Upper lobe of right lung (tissue), 1 donor: Measurements from ENCODE around the gene ZNF573. TPM values are rescaled to one million over a fixed set of nuclear protein-coding genes. Genes with fewer than 3 reads are reported as not detected.
"Not testable (repeated sequence)": the region's sequence is repeated elsewhere in the genome, so short reads cannot be mapped to it uniquely, and the experiment has no call there.

Experiments
- ATAC-seq: fragments of 200-7000 bp; cut with Tn5 transposase; one replicate; pipeline ENCODE4 v1.9.1; 2020; ENCODE audit warnings: mild to moderate bottlenecking, moderate library complexity
- DNase-seq: peaks from one replicate; pipeline ENCODE4 v3.0.0-alpha.2; 2020
- H3K27ac ChIP-seq: fragments of 200-600 bp; one replicate; pipeline ENCODE4 v1.8.0; 2022
- H3K27me3 ChIP-seq: fragments of 200-600 bp; one replicate; pipeline ENCODE4 v1.8.0; 2022; ENCODE audit warnings: mild to moderate bottlenecking
- H3K36me3 ChIP-seq: fragments of 200-600 bp; one replicate; pipeline ENCODE4 v1.8.0; 2022
- H3K4me1 ChIP-seq: fragments of 200-600 bp; one replicate; pipeline ENCODE4 v1.8.0; 2022
- H3K4me3 ChIP-seq: fragments of 200-600 bp; one replicate; pipeline ENCODE4 v1.8.0; 2022; ENCODE audit warnings: mild to moderate bottlenecking
- H3K9me3 ChIP-seq: fragments of 200-600 bp; one replicate; pipeline ENCODE4 v1.8.0; 2022
- intact Hi-C: fragments of 100-400 bp; cut with DNase I; formaldehyde crosslinking; loops from one replicate; pipeline ENCODE4 v1.11.0; 2022
- total RNA-seq: library from RNA; stranded (reverse); fragmentation: NEBNext Ultra II Directional; extraction: Animal tissue kit (Norgen Biotek cat#: 25700); gene quantifications from one replicate; pipeline ENCODE4 v1.2.1, GENCODE V29; 2021
- TF ChIP-seq, protein P1 (sequence below): fragments of 200-600 bp; IDR thresholded peaks from one replicate; pipeline ENCODE4 v1.8.0; 2022; ENCODE audit warnings: antibody characterized with exemption
- donor health status: DM: no; HTN: yes; CAD: no; lungs with severe emphysema.

Gene ZNF573
- total RNA-seq, 1 donor from 2014 or later = 13.0 TPM

GRCh38 chr19:37803249-37803840, 24.0 kb upstream of the ZNF573 start:
- H3K27me3 ChIP-seq = no peaks in the 10 kb centered on the region
- TF ChIP-seq, protein P1, sequence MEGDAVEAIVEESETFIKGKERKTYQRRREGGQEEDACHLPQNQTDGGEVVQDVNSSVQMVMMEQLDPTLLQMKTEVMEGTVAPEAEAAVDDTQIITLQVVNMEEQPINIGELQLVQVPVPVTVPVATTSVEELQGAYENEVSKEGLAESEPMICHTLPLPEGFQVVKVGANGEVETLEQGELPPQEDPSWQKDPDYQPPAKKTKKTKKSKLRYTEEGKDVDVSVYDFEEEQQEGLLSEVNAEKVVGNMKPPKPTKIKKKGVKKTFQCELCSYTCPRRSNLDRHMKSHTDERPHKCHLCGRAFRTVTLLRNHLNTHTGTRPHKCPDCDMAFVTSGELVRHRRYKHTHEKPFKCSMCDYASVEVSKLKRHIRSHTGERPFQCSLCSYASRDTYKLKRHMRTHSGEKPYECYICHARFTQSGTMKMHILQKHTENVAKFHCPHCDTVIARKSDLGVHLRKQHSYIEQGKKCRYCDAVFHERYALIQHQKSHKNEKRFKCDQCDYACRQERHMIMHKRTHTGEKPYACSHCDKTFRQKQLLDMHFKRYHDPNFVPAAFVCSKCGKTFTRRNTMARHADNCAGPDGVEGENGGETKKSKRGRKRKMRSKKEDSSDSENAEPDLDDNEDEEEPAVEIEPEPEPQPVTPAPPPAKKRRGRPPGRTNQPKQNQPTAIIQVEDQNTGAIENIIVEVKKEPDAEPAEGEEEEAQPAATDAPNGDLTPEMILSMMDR = no peak
- H3K9me3 ChIP-seq = peaks cover 69% of the 10 kb centered on the region
- no peak overlapping the region for H3K4me3 ChIP-seq
- no peak for DNase-seq
- H3K27ac ChIP-seq = no peak overlapping the region
- H3K4me1 ChIP-seq = no peaks in the 10 kb centered on the region
- no peaks in the 10 kb centered on the region for H3K36me3 ChIP-seq
- intact Hi-C loops = no loop called here
- ATAC-seq = no peak

GRCh38 chr19:37790244-37790925, 11.0 kb upstream of the ZNF573 start:
- Histone ChIP-seq H3K4me1 (no peaks in the 10 kb centered on the region), H3K36me3 (no peaks in the 10 kb centered on the region), H3K27me3 (no peaks in the 10 kb centered on the region), H3K27ac (no peak overlapping the region), H3K9me3 (peaks cover 13% of the 10 kb centered on the region), H3K4me3 (no peak overlapping the region)
- DNase-seq = no peak
- TF ChIP-seq, protein P1 = no peak
- intact Hi-C loops = no loop called here
- ATAC-seq = no peak

- intact Hi-C loops = no loop called here
- peak; percentile 48 for ATAC-seq
- DNase-seq = no peak
Observed at GRCh38 chr19:37778613-37779126, 716 bp downstream of the ZNF573 start.

DNA sequence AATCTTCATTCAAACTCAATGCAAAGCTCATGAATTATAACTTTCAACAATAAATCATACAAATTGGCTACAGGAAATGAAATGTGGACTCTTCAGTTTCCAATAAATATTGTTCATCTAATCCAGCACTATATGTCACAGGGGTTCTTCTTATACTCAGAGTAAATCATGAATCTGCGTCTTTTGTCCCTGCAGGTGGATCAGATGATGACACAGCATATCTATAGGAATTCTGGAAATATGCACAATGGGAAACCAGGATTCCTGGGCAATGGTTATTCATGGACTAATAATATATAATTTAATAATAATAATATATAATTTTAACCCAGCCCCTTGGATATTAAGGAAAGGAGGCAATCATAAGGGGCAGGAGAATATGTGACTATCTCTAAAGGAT, 8.4 kb downstream of the ZNF573 start:
- intact Hi-C loops = no loop called here
- H3K36me3 ChIP-seq = peaks cover 31% of the 10 kb centered on the region
- H3K9me3 ChIP-seq = no peaks in the 10 kb centered on the region
- ATAC-seq = no peak
- H3K27ac ChIP-seq = no peak overlapping the region
- no peaks in the 10 kb centered on the region for H3K27me3 ChIP-seq
- H3K4me1 ChIP-seq = no peaks in the 10 kb centered on the region
- no peak for DNase-seq
- TF ChIP-seq, protein P1 = no peak
- no peak overlapping the region for H3K4me3 ChIP-seq

More at GRCh38 chr19:37778613-37779126, 716 bp downstream of the ZNF573 start:
- TF ChIP-seq, protein P1 = no peak
- H3K9me3 ChIP-seq = no peaks in the 10 kb centered on the region
- H3K36me3 ChIP-seq = no peaks in the 10 kb centered on the region
- H3K27me3 ChIP-seq = no peaks in the 10 kb centered on the region
- peak overlapping the region; percentile 85 for H3K4me3 ChIP-seq
- peaks cover 8% of the 10 kb centered on the region for H3K4me1 ChIP-seq
- H3K27ac ChIP-seq = peak overlapping the region; percentile 84

GRCh38 chr19:37763488-37763887, 15.9 kb downstream of the ZNF573 start:
- Histone ChIP-seq H3K9me3 (no peaks in the 10 kb centered on the region), H3K36me3 (peaks cover 36% of the 10 kb centered on the region), H3K27me3 (no peaks in the 10 kb centered on the region), H3K27ac (no peak overlapping the region), H3K4me1 (no peaks in the 10 kb centered on the region), H3K4me3 (no peak overlapping the region)
- ATAC-seq (no peak), DNase-seq (no peak)
- intact Hi-C loops = no loop called here
- TF ChIP-seq, protein P1 = no peak

GRCh38 chr19:37757683-37758082, 21.7 kb downstream of the ZNF573 start:
- intact Hi-C loops, ATAC-seq, H3K4me3 ChIP-seq, DNase-seq, H3K27ac ChIP-seq, H3K27me3 ChIP-seq, H3K9me3 ChIP-seq, H3K4me1 ChIP-seq: not testable (repeated sequence)
- H3K36me3 ChIP-seq = peaks cover 13% of the 10 kb centered on the region
